Activated naive CD8-positive, alpha-beta T cell (primary cell): ENCODE measurements around the gene FTO.

Source experiments
- H3K27ac Mint-ChIP-seq: one replicate; pipeline ENCODE4 v1.8.0; 2021; ENCODE audit warnings: mixed read lengths
- H3K27me3 Mint-ChIP-seq: one replicate; pipeline ENCODE4 v1.8.0; 2021; ENCODE audit warnings: mixed read lengths
- H3K36me3 Mint-ChIP-seq: one replicate; pipeline ENCODE4 v1.8.0; 2021; ENCODE audit warnings: mixed read lengths
- H3K4me1 Mint-ChIP-seq: one replicate; pipeline ENCODE4 v1.8.0; 2021; ENCODE audit warnings: low read depth, mixed read lengths
- H3K4me3 Mint-ChIP-seq: one replicate; pipeline ENCODE4 v1.8.0; 2021; ENCODE audit warnings: mild to moderate bottlenecking, mixed read lengths
- H3K9me3 Mint-ChIP-seq: one replicate; pipeline ENCODE4 v1.8.0; 2021; ENCODE audit warnings: low read depth, mixed read lengths

The FTO gene

GRCh38 chr16:53952215-53953208 lies 248.6 kb downstream of the FTO start:
- peak overlapping the region; percentile 63 for H3K4me3 Mint-ChIP-seq
- H3K27ac Mint-ChIP-seq, result peak overlapping the region; percentile 51
- H3K36me3 Mint-ChIP-seq, result peaks cover 10% of the 10 kb centered on the region
- no peaks in the 10 kb centered on the region for H3K27me3 Mint-ChIP-seq
- H3K4me1 Mint-ChIP-seq, result peaks cover 32% of the 10 kb centered on the region
- no peaks in the 10 kb centered on the region for H3K9me3 Mint-ChIP-seq

GRCh38 chr16:53953336-53953735 lies 249.4 kb downstream of the FTO start:
- peaks cover 32% of the 10 kb centered on the region for H3K4me1 Mint-ChIP-seq
- H3K27ac Mint-ChIP-seq, result no peak overlapping the region
- H3K9me3 Mint-ChIP-seq, result no peaks in the 10 kb centered on the region
- H3K27me3 Mint-ChIP-seq, result no peaks in the 10 kb centered on the region
- H3K36me3 Mint-ChIP-seq, result peaks cover 13% of the 10 kb centered on the region
- H3K4me3 Mint-ChIP-seq, result no peak overlapping the region

- Mint-ChIP-seq H3K9me3 (no peaks in the 10 kb centered on the region), H3K4me1 (peaks cover 32% of the 10 kb centered on the region), H3K4me3 (no peak overlapping the region), H3K36me3 (peaks cover 16% of the 10 kb centered on the region), H3K27ac (no peak overlapping the region), H3K27me3 (no peaks in the 10 kb centered on the region)
These were observed 251.4 kb downstream of the FTO start for GRCh38 chr16:53955221-53955875.

GRCh38 chr16:53958341-53958880 lies 254.5 kb downstream of the FTO start:
- no peaks in the 10 kb centered on the region for H3K9me3 Mint-ChIP-seq
- no peaks in the 10 kb centered on the region for H3K27me3 Mint-ChIP-seq
- no peak overlapping the region for H3K27ac Mint-ChIP-seq
- no peak overlapping the region for H3K4me3 Mint-ChIP-seq
- H3K4me1 Mint-ChIP-seq, result peaks cover 8% of the 10 kb centered on the region
- H3K36me3 Mint-ChIP-seq, result peaks cover 20% of the 10 kb centered on the region

GRCh38 chr16:53960050-53960812 lies 256.3 kb downstream of the FTO start:
- H3K4me3 Mint-ChIP-seq, result no peak overlapping the region
- no peak overlapping the region for H3K27ac Mint-ChIP-seq
- H3K36me3 Mint-ChIP-seq, result peaks cover 19% of the 10 kb centered on the region
- no peaks in the 10 kb centered on the region for H3K9me3 Mint-ChIP-seq
- no peaks in the 10 kb centered on the region for H3K27me3 Mint-ChIP-seq
- H3K4me1 Mint-ChIP-seq, result no peaks in the 10 kb centered on the region

GRCh38 chr16:53960954-53961616 lies 257.1 kb downstream of the FTO start:
- Mint-ChIP-seq H3K9me3 (no peaks in the 10 kb centered on the region), H3K27ac (no peak overlapping the region), H3K4me1 (no peaks in the 10 kb centered on the region), H3K36me3 (peaks cover 15% of the 10 kb centered on the region), H3K27me3 (no peaks in the 10 kb centered on the region), H3K4me3 (no peak overlapping the region)

- H3K27ac Mint-ChIP-seq, result no peak overlapping the region
- H3K27me3 Mint-ChIP-seq, result no peaks in the 10 kb centered on the region
- H3K4me1 Mint-ChIP-seq, result no peaks in the 10 kb centered on the region
- H3K4me3 Mint-ChIP-seq, result no peak overlapping the region
- peaks cover 14% of the 10 kb centered on the region for H3K36me3 Mint-ChIP-seq
- no peaks in the 10 kb centered on the region for H3K9me3 Mint-ChIP-seq
These were observed 258.1 kb downstream of the FTO start for GRCh38 chr16:53962041-53962440.

GRCh38 chr16:53964145-53964790 lies 260.3 kb downstream of the FTO start:
- no peaks in the 10 kb centered on the region for H3K4me1 Mint-ChIP-seq
- no peaks in the 10 kb centered on the region for H3K27me3 Mint-ChIP-seq
- H3K27ac Mint-ChIP-seq, result no peak overlapping the region
- H3K9me3 Mint-ChIP-seq, result no peaks in the 10 kb centered on the region
- H3K36me3 Mint-ChIP-seq, result peaks cover 12% of the 10 kb centered on the region
- no peak overlapping the region for H3K4me3 Mint-ChIP-seq

GRCh38 chr16:53966821-53967571 lies 263.0 kb downstream of the FTO start:
- Mint-ChIP-seq H3K4me1 (no peaks in the 10 kb centered on the region), H3K27me3 (no peaks in the 10 kb centered on the region), H3K27ac (no peak overlapping the region), H3K4me3 (no peak overlapping the region), H3K9me3 (no peaks in the 10 kb centered on the region), H3K36me3 (peaks cover 9% of the 10 kb centered on the region)

GRCh38 chr16:53967572-53967971 lies 263.6 kb downstream of the FTO start:
- H3K36me3 Mint-ChIP-seq, result peaks cover 13% of the 10 kb centered on the region
- no peaks in the 10 kb centered on the region for H3K4me1 Mint-ChIP-seq
- no peak overlapping the region for H3K4me3 Mint-ChIP-seq
- H3K27ac Mint-ChIP-seq, result no peak overlapping the region
- H3K9me3 Mint-ChIP-seq, result no peaks in the 10 kb centered on the region
- H3K27me3 Mint-ChIP-seq, result no peaks in the 10 kb centered on the region

- Mint-ChIP-seq H3K4me3 (no peak overlapping the region), H3K27ac (no peak overlapping the region), H3K36me3 (peaks cover 9% of the 10 kb centered on the region), H3K27me3 (no peaks in the 10 kb centered on the region), H3K9me3 (no peaks in the 10 kb centered on the region), H3K4me1 (no peaks in the 10 kb centered on the region)
These were observed 264.5 kb downstream of the FTO start for GRCh38 chr16:53968454-53968853.

- Mint-ChIP-seq H3K4me3 (no peak overlapping the region), H3K4me1 (no peaks in the 10 kb centered on the region), H3K27me3 (no peaks in the 10 kb centered on the region), H3K36me3 (peaks cover 8% of the 10 kb centered on the region), H3K9me3 (no peaks in the 10 kb centered on the region), H3K27ac (no peak overlapping the region)
These were observed 264.9 kb downstream of the FTO start for GRCh38 chr16:53968896-53969295.

- no peaks in the 10 kb centered on the region for H3K27me3 Mint-ChIP-seq
- no peak overlapping the region for H3K4me3 Mint-ChIP-seq
- no peak overlapping the region for H3K27ac Mint-ChIP-seq
- H3K36me3 Mint-ChIP-seq, result peaks cover 4% of the 10 kb centered on the region
- no peaks in the 10 kb centered on the region for H3K4me1 Mint-ChIP-seq
- H3K9me3 Mint-ChIP-seq, result no peaks in the 10 kb centered on the region
These were observed 267.7 kb downstream of the FTO start for GRCh38 chr16:53971616-53972015.
